ENCODE measurements around the gene SHTN1. TPM values are rescaled to one million over a fixed set of nuclear protein-coding genes. Genes with fewer than 3 reads are reported as not detected.

The SHTN1 gene
- total RNA-seq, 1 experiment from 2014 or later = not detected

GRCh38 chr10:116960066-116960776 lies 44.8 kb downstream of the SHTN1 start:
- Histone ChIP-seq H2AFZ (ENCODE audit: low read length) (no peak overlapping the region), H3K9me2 (replicated peaks; ENCODE audit: insufficient read depth, low read length) (no peaks in the 10 kb centered on the region), H3K4me1 (ENCODE audit: low read length) (no peaks in the 10 kb centered on the region), H3K4me2 (ENCODE audit: low read depth, low read length, poor library complexity, severe bottlenecking) (no peak overlapping the region), H3K36me3 (ENCODE audit: insufficient read depth, low read length) (no peaks in the 10 kb centered on the region), H3K4me3 (ENCODE audit: low read length) (no peak overlapping the region), H4K20me1 (ENCODE audit: insufficient read depth, low read depth, low read length) (no peaks in the 10 kb centered on the region), H3K27ac (ENCODE audit: low read length) (no peak overlapping the region), H3K9ac (ENCODE audit: low read length) (no peak overlapping the region), H3K9me3 (ENCODE audit: low read length) (no peaks in the 10 kb centered on the region), H3K79me2 (ENCODE audit: low read length) (no peaks in the 10 kb centered on the region), H3K27me3 (ENCODE audit: low read length) (no peaks in the 10 kb centered on the region)
- DNase-seq = no peak

- no peak overlapping the region for H3K4me2 ChIP-seq (ENCODE audit: low read depth, low read length, poor library complexity, severe bottlenecking)
Observed at GRCh38 chr10:116952729-116953128, 52.3 kb downstream of the SHTN1 start.

GRCh38 chr10:116948530-116948870 lies 56.5 kb downstream of the SHTN1 start:
- H3K27ac ChIP-seq (ENCODE audit: low read length) = no peak overlapping the region
- no peak overlapping the region for H3K4me2 ChIP-seq (ENCODE audit: low read depth, low read length, poor library complexity, severe bottlenecking)
- H3K36me3 ChIP-seq (ENCODE audit: insufficient read depth, low read length) = no peaks in the 10 kb centered on the region
- H2AFZ ChIP-seq (ENCODE audit: low read length) = no peak overlapping the region
- no peaks in the 10 kb centered on the region for H3K27me3 ChIP-seq (ENCODE audit: low read length)
- no peaks in the 10 kb centered on the region for H3K9me2 ChIP-seq (replicated peaks; ENCODE audit: insufficient read depth, low read length)
- no peak overlapping the region for H3K4me3 ChIP-seq (ENCODE audit: low read length)
- H3K9ac ChIP-seq (ENCODE audit: low read length) = no peak overlapping the region
- H3K4me1 ChIP-seq (ENCODE audit: low read length) = no peaks in the 10 kb centered on the region
- no peak for DNase-seq
- no peaks in the 10 kb centered on the region for H4K20me1 ChIP-seq (ENCODE audit: insufficient read depth, low read depth, low read length)
- no peaks in the 10 kb centered on the region for H3K79me2 ChIP-seq (ENCODE audit: low read length)
- no peaks in the 10 kb centered on the region for H3K9me3 ChIP-seq (ENCODE audit: low read length)

More at GRCh38 chr10:116952729-116953128, 52.3 kb downstream of the SHTN1 start:
- Histone ChIP-seq H3K27me3 (ENCODE audit: low read length) (no peaks in the 10 kb centered on the region), H3K4me1 (ENCODE audit: low read length) (no peaks in the 10 kb centered on the region), H3K4me3 (ENCODE audit: low read length) (no peak overlapping the region), H3K36me3 (ENCODE audit: insufficient read depth, low read length) (no peaks in the 10 kb centered on the region), H4K20me1 (ENCODE audit: insufficient read depth, low read depth, low read length) (no peaks in the 10 kb centered on the region), H3K9ac (ENCODE audit: low read length) (no peak overlapping the region), H3K9me2 (replicated peaks; ENCODE audit: insufficient read depth, low read length) (no peaks in the 10 kb centered on the region), H3K27ac (ENCODE audit: low read length) (no peak overlapping the region), H3K9me3 (ENCODE audit: low read length) (no peaks in the 10 kb centered on the region), H3K79me2 (ENCODE audit: low read length) (no peaks in the 10 kb centered on the region), H2AFZ (ENCODE audit: low read length) (no peak overlapping the region)
- DNase-seq = no peak

DNA sequence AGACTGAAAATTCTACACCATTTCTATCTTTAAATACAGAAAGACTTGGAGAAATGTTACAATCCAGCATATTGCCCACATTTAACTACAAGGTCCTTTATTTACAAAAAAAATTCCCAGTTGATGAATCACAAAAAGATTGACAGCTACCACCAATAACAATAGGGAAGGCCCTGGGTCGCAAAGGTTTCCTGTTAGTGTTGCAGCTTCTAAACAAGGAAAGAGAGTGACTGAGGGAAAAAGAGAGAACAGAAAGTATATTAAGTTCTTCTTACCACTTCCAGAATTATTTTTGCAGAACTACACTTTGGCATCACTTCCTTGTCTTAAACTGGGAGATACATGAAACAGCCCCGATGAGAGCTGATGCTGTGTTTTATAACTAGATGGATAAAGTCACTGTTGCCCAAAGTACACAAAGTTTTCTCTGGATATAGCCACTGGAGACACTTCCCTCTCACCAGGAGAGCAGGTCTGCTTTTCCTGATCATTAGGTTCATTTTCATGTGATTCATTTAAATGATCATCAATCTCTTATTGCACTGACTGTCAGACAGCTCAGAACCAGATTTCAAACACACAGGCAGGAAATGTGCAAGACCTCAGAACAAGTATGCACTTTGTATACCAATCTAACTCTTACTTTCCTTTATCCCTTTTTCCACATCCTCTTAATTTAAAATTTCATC lies 57.0 kb downstream of the SHTN1 start:
- no peaks in the 10 kb centered on the region for H3K9me3 ChIP-seq (ENCODE audit: low read length)
- H3K4me2 ChIP-seq (ENCODE audit: low read depth, low read length, poor library complexity, severe bottlenecking) = no peak overlapping the region
- DNase-seq = no peak
- no peaks in the 10 kb centered on the region for H3K79me2 ChIP-seq (ENCODE audit: low read length)
- H3K9ac ChIP-seq (ENCODE audit: low read length) = no peak overlapping the region
- no peak overlapping the region for H2AFZ ChIP-seq (ENCODE audit: low read length)
- H4K20me1 ChIP-seq (ENCODE audit: insufficient read depth, low read depth, low read length) = no peaks in the 10 kb centered on the region
- H3K4me3 ChIP-seq (ENCODE audit: low read length) = no peak overlapping the region
- H3K27me3 ChIP-seq (ENCODE audit: low read length) = no peaks in the 10 kb centered on the region
- no peak overlapping the region for H3K27ac ChIP-seq (ENCODE audit: low read length)
- H3K4me1 ChIP-seq (ENCODE audit: low read length) = no peaks in the 10 kb centered on the region
- no peaks in the 10 kb centered on the region for H3K36me3 ChIP-seq (ENCODE audit: insufficient read depth, low read length)
- no peaks in the 10 kb centered on the region for H3K9me2 ChIP-seq (replicated peaks; ENCODE audit: insufficient read depth, low read length)

- Histone ChIP-seq H2AFZ (ENCODE audit: low read length) (no peak overlapping the region), H3K9me3 (ENCODE audit: low read length) (no peaks in the 10 kb centered on the region), H3K27ac (ENCODE audit: low read length) (no peak overlapping the region), H3K4me2 (ENCODE audit: low read depth, low read length, poor library complexity, severe bottlenecking) (no peak overlapping the region), H3K4me1 (ENCODE audit: low read length) (no peaks in the 10 kb centered on the region), H3K9me2 (replicated peaks; ENCODE audit: insufficient read depth, low read length) (no peaks in the 10 kb centered on the region), H3K27me3 (ENCODE audit: low read length) (no peaks in the 10 kb centered on the region), H3K36me3 (ENCODE audit: insufficient read depth, low read length) (no peaks in the 10 kb centered on the region), H3K79me2 (ENCODE audit: low read length) (no peaks in the 10 kb centered on the region), H3K9ac (ENCODE audit: low read length) (no peak overlapping the region), H3K4me3 (ENCODE audit: low read length) (no peak overlapping the region), H4K20me1 (ENCODE audit: insufficient read depth, low read depth, low read length) (no peaks in the 10 kb centered on the region)
- no peak for DNase-seq
Observed at GRCh38 chr10:116944911-116945310, 60.1 kb downstream of the SHTN1 start.

DNA sequence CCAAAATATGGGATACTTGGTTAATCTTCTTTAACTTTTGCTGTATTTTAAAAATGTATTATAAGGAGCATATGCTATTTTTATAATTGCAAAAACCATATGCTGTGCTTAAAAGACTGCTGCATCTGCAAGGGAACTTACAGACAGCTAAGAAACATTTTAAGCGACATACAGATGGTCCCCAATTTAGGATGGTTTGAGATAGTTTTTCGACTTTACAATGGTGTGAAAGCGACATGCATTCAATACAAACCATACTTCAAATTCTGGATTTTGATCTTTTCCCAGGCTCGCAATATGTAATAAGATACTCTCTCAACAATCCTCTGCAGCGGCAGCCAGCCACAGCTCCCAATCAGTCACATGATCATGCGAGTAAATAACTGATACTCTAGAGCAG lies 73.2 kb downstream of the SHTN1 start:
- no peak overlapping the region for H3K4me2 ChIP-seq (ENCODE audit: low read depth, low read length, poor library complexity, severe bottlenecking)
- H2AFZ ChIP-seq (ENCODE audit: low read length) = no peak overlapping the region
- H3K79me2 ChIP-seq (ENCODE audit: low read length) = no peaks in the 10 kb centered on the region
- no peaks in the 10 kb centered on the region for H3K9me2 ChIP-seq (replicated peaks; ENCODE audit: insufficient read depth, low read length)
- H3K4me3 ChIP-seq (ENCODE audit: low read length) = no peak overlapping the region
- DNase-seq = no peak
- H3K9ac ChIP-seq (ENCODE audit: low read length) = no peak overlapping the region
- H3K27me3 ChIP-seq (ENCODE audit: low read length) = no peaks in the 10 kb centered on the region
- H3K27ac ChIP-seq (ENCODE audit: low read length) = no peak overlapping the region
- H4K20me1 ChIP-seq (ENCODE audit: insufficient read depth, low read depth, low read length) = no peaks in the 10 kb centered on the region
- no peaks in the 10 kb centered on the region for H3K4me1 ChIP-seq (ENCODE audit: low read length)
- no peaks in the 10 kb centered on the region for H3K9me3 ChIP-seq (ENCODE audit: low read length)
- H3K36me3 ChIP-seq (ENCODE audit: insufficient read depth, low read length) = no peaks in the 10 kb centered on the region

- Histone ChIP-seq H3K27ac (ENCODE audit: low read length) (no peak overlapping the region), H3K4me3 (ENCODE audit: low read length) (no peak overlapping the region), H4K20me1 (ENCODE audit: insufficient read depth, low read depth, low read length) (no peaks in the 10 kb centered on the region), H3K9ac (ENCODE audit: low read length) (no peak overlapping the region), H3K9me3 (ENCODE audit: low read length) (no peaks in the 10 kb centered on the region), H3K79me2 (ENCODE audit: low read length) (no peaks in the 10 kb centered on the region), H3K27me3 (ENCODE audit: low read length) (no peaks in the 10 kb centered on the region), H3K4me1 (ENCODE audit: low read length) (no peaks in the 10 kb centered on the region), H3K4me2 (ENCODE audit: low read depth, low read length, poor library complexity, severe bottlenecking) (no peak overlapping the region), H2AFZ (ENCODE audit: low read length) (no peak overlapping the region), H3K36me3 (ENCODE audit: insufficient read depth, low read length) (no peaks in the 10 kb centered on the region), H3K9me2 (replicated peaks; ENCODE audit: insufficient read depth, low read length) (no peaks in the 10 kb centered on the region)
- DNase-seq = no peak
Observed at GRCh38 chr10:116926426-116926825, 78.6 kb downstream of the SHTN1 start.

DNA sequence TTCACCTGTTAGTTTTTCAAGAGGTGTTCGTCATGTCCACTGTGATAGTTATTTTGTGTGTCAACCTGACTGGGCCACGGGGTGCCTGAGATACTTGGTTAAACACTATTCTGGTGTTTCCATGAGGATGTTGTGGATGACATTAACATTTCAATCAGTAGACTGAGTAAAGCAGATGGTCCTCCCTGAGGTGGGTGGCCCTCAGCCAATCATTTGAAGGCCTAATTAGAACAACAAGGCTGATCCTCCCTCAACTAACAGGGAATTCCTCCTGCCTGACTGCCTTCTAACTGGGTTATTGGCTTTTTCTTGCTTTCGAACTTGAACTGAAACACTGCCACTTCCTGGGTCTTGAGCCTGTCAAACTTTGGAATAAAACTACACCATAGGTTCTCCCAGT lies 79.9 kb downstream of the SHTN1 start:
- Histone ChIP-seq H3K27me3 (ENCODE audit: low read length) (no peaks in the 10 kb centered on the region), H4K20me1 (ENCODE audit: insufficient read depth, low read depth, low read length) (no peaks in the 10 kb centered on the region), H3K9me2 (replicated peaks; ENCODE audit: insufficient read depth, low read length) (no peaks in the 10 kb centered on the region), H3K9me3 (ENCODE audit: low read length) (no peaks in the 10 kb centered on the region), H3K36me3 (ENCODE audit: insufficient read depth, low read length) (no peaks in the 10 kb centered on the region), H3K4me1 (ENCODE audit: low read length) (no peaks in the 10 kb centered on the region), H3K79me2 (ENCODE audit: low read length) (no peaks in the 10 kb centered on the region), H3K4me3 (ENCODE audit: low read length) (no peak overlapping the region), H3K4me2 (ENCODE audit: low read depth, low read length, poor library complexity, severe bottlenecking) (no peak overlapping the region), H2AFZ (ENCODE audit: low read length) (no peak overlapping the region), H3K9ac (ENCODE audit: low read length) (no peak overlapping the region), H3K27ac (ENCODE audit: low read length) (no peak overlapping the region)
- DNase-seq = no peak
